Measurements from ENCODE around the gene ZNF366. TPM values are rescaled to one million over a fixed set of nuclear protein-coding genes. Genes with fewer than 3 reads are reported as not detected.

Gene ZNF366
- total RNA-seq, 1 donor from 2014 or later: 7.9 TPM

DNA sequence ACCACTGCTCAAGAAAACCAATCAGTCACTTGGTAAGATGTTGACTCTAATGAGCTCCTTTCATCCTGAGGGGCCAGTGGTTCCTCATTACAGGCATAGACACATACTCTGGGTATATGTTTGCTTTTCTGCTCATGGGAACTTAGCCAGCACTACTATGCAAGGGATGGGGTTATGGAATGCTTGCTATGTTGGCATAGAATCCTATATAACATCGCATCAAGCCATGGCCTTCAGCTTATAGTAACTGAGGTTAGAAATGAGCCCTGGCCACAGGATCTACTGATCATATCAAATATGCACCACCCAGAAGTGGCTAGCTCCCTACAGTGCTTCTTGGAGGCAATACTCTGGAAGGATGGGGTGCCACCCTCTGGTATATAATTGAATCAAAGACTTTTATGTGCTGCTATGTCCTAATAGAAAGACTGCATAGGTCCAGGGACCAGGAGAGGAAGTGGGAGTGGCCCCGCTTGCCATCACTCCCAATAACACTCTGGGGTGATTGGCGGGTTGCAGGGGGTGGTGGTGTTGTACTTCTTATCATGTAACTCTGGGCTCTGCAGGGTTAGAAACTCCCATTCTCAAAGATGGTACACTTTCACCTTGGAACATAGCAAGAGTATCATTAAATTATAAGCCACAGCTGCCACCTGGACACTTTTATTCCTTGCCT, 70.3 kb downstream of the ZNF366 start:
- no peak for DNase-seq (ENCODE audit: low spot score in 2 of 2)
- TF ChIP-seq, protein P1, sequence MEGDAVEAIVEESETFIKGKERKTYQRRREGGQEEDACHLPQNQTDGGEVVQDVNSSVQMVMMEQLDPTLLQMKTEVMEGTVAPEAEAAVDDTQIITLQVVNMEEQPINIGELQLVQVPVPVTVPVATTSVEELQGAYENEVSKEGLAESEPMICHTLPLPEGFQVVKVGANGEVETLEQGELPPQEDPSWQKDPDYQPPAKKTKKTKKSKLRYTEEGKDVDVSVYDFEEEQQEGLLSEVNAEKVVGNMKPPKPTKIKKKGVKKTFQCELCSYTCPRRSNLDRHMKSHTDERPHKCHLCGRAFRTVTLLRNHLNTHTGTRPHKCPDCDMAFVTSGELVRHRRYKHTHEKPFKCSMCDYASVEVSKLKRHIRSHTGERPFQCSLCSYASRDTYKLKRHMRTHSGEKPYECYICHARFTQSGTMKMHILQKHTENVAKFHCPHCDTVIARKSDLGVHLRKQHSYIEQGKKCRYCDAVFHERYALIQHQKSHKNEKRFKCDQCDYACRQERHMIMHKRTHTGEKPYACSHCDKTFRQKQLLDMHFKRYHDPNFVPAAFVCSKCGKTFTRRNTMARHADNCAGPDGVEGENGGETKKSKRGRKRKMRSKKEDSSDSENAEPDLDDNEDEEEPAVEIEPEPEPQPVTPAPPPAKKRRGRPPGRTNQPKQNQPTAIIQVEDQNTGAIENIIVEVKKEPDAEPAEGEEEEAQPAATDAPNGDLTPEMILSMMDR (IDR thresholded peaks at IDR 0.05): no peak
- peak overlapping the region; percentile 83 to 87 for H3K27ac ChIP-seq
- H3K27me3 ChIP-seq: no peaks in the 10 kb centered on the region
- intact Hi-C loops (cut with DNase I): no loop called here
- no peaks in the 10 kb centered on the region for H3K36me3 ChIP-seq
- peaks cover 22 to 70% of the 10 kb centered on the region in 2 donors for H3K4me1 ChIP-seq
- no peak overlapping the region for H3K4me3 ChIP-seq
- H3K9me3 ChIP-seq: no peaks in the 10 kb centered on the region

DNA sequence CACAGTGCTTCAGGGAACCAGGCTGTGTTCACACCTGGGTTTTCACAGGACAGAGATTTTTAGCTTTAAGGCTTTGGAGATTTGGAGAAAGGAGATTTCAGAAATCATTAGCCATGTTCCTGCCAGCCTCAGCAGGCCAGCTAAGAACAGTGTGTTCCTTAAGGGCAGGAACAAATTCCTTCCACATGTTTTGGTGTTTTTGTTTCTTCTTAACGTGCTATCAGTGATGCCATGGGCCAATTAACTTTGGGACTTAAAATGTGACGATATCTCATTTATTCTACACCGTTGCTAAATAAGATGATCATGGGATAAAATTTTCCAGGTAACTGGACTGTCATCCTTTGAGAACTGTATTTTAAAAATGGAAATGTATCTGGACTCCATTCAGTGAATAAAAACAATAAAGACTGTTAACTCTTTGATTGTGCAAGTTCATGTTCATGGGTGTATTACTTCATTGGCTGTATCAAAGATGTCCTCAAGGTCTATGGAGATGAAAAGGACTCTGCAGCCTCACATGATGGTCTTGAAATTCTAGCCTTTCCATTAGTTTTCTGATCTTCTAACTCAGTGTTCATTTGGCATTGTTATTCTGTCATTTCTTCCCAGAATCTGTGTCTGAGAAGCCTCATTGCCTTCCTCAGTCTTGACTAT, 72.3 kb downstream of the ZNF366 start:
- no peaks in the 10 kb centered on the region for H3K36me3 ChIP-seq
- peak overlapping the region; percentile 83 to 87 for H3K27ac ChIP-seq
- no peak overlapping the region for H3K4me3 ChIP-seq
- intact Hi-C loops (cut with DNase I): loop anchor here (1.0 kb wide), 1 partner anchor 17 kb away; no protein-coding TSS in a partner anchor
- H3K27me3 ChIP-seq: no peaks in the 10 kb centered on the region
- no peak for DNase-seq (ENCODE audit: low spot score in 2 of 2)
- no peaks in the 10 kb centered on the region for H3K9me3 ChIP-seq
- H3K4me1 ChIP-seq: peaks cover 18 to 53% of the 10 kb centered on the region in 2 donors
- TF ChIP-seq, protein P1 (IDR thresholded peaks at IDR 0.05): no peak

DNA sequence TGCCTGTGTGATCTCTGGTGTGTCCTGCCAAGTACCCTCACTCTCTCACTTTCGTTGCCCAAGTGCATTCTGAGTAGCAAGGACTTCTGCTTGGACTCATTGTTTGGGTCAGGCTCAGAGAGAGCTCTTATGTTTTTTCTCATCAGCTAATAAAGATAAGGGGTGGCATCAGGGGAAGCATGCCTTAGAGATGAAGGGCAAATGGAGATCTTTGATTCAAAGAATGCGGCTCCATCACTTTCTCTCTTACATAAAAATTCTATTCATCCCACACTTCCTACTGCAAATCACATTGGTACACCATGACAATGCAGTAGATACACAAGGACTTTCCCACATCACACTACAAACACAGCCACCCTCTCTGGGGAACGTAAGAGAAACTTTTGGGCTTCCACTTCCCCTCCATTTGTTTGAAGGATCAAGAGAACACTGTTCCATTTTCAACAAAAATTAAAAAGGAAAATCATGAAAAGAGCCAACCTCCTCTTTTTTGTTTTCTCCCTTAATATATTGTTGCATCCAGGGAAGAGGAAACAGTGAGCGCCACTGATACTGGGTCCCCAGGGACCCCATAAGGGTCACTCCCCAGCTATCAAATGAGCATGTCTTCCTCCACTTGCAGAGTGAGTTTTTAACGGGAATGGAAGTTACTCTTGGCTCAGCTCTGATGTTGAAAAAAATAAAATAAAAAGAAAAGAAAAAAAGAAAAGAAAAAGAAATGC, 73.0 kb downstream of the ZNF366 start:
- intact Hi-C loops (cut with DNase I): no loop called here
- Histone ChIP-seq H3K9me3 (no peaks in the 10 kb centered on the region), H3K27ac (peak overlapping the region; percentile 83 to 87), H3K4me3 (no peak overlapping the region), H3K36me3 (no peaks in the 10 kb centered on the region), H3K27me3 (no peaks in the 10 kb centered on the region), H3K4me1 (peaks cover 18 to 46% of the 10 kb centered on the region in 2 donors)
- DNase-seq (ENCODE audit: low spot score in 2 of 2): no peak
- TF ChIP-seq, protein P1 (IDR thresholded peaks at IDR 0.05): no peak

DNA sequence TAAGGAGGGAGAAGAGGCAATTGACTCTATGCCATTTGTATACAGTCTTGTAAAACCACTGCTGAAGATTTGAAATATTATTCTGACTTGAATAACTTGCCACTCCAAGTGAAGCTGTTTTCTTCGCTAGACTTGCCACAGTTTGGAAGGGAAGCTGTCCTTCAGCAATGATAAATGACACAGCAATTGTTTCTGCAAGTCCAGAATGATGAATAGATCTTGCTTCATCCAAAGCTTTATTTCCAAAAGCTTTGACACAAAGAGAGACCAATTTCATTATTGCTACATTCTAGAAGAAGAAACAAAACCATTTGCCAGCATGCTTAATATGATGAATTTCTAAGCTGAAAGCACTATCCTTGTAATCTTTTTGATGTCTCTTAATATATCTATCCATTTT, 73.7 kb downstream of the ZNF366 start:
- H3K27ac ChIP-seq: peak overlapping the region; percentile 83 to 87

DNA sequence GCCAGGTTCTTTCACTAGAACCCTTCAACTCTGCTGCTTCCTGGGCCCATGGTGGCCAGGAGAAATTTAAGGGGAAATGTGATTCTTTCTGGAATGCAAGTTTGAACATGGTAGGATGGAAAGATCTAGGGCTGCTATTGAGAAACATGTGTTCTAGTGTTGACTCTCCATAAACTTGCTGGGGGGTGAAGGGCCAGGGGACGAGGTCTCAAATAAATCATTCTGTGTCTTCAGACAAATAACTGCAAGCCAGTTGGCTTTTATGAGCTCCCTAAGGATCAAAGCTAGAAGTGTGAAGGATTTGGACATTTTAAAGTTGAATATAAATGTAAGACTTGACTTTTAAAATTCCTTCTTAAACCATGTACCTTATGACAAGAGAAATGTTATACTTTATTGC, 78.5 kb downstream of the ZNF366 start:
- H3K36me3 ChIP-seq: no peaks in the 10 kb centered on the region
- H3K9me3 ChIP-seq: no peaks in the 10 kb centered on the region
- peak overlapping the region; percentile 52 to 57 for H3K27ac ChIP-seq
- no peaks in the 10 kb centered on the region for H3K27me3 ChIP-seq
- DNase-seq (ENCODE audit: low spot score in 2 of 2): no peak
- intact Hi-C loops (cut with DNase I): no loop called here
- H3K4me1 ChIP-seq: peaks cover 14 to 31% of the 10 kb centered on the region in 2 donors
- no peak overlapping the region for H3K4me3 ChIP-seq
- TF ChIP-seq, protein P1 (IDR thresholded peaks at IDR 0.05): no peak

More for the DNA sequence above, 73.7 kb downstream of the ZNF366 start:
- no peak for DNase-seq (ENCODE audit: low spot score in 2 of 2)
- intact Hi-C loops (cut with DNase I): no loop called here
- Histone ChIP-seq H3K36me3 (no peaks in the 10 kb centered on the region), H3K4me1 (peaks cover 18 to 44% of the 10 kb centered on the region in 2 donors), H3K9me3 (no peaks in the 10 kb centered on the region), H3K27me3 (no peaks in the 10 kb centered on the region), H3K4me3 (no peak overlapping the region)
- TF ChIP-seq, protein P1 (IDR thresholded peaks at IDR 0.05): no peak

All from ascending aorta (tissue), 2 donors.